Gastroesophageal sphincter (tissue), 4 donors: Measurements from ENCODE around the gene MOV10. TPM values are rescaled to one million over a fixed set of nuclear protein-coding genes. Genes with fewer than 3 reads are reported as not detected.
"Not testable (repeated sequence)": the region's sequence is repeated elsewhere in the genome, so short reads cannot be mapped to it uniquely, and the experiment has no call there.

Source experiments
- ATAC-seq: fragments of 150-250 bp; one replicate; pipeline ENCODE4 v1.9.1; 2016; ENCODE audit warnings: mild to moderate bottlenecking, moderate library complexity
- H3K27ac ChIP-seq, 4 donors: fragments of 200-600 bp; sonication (generic) in 3 of 4; 1 replicate in 3 of 4; 2 replicates in 1 of 4; pipeline ENCODE4 v1.5.1; 2016 to 2019
- H3K27me3 ChIP-seq: fragments of 200-600 bp; sonication (generic); one replicate; pipeline ENCODE4 v1.5.1; 2019
- H3K36me3 ChIP-seq, 2 donors: fragments of 200-600 bp; sonication (generic); one replicate each; pipeline ENCODE4 v1.5.1; 2019; ENCODE audit warnings: control low read depth in 1 of 2
- H3K4me1 ChIP-seq, 3 donors: fragments of 200-600 bp; sonication (generic); 1 replicate in 2 of 3; 2 replicates in 1 of 3; pipeline ENCODE4 v1.5.1; 2016 to 2019; ENCODE audit warnings: control low read depth in 2 of 3
- H3K4me3 ChIP-seq, 2 donors: fragments of 200-600 bp; sonication (generic); one replicate each; pipeline ENCODE4 v1.5.1; 2019; ENCODE audit warnings: mild to moderate bottlenecking in 1 of 2, moderate library complexity in 1 of 2
- H3K9me3 ChIP-seq, 3 donors: fragments of 200-600 bp; sonication (generic); one replicate each; pipeline ENCODE4 v1.5.1; 2017 to 2019; ENCODE audit warnings: control low read depth in 2 of 3
- EP300 ChIP-seq: sonication (generic); formaldehyde crosslinking; IDR thresholded peaks from one replicate; pipeline ENCODE4 v1.6.1; 2017; ENCODE audit warnings: antibody characterized with exemption, mild to moderate bottlenecking
- POLR2A ChIP-seq, 2 donors: fragments of 450-650 bp; IDR thresholded peaks; one replicate each; pipeline ENCODE4 v1.6.1; 2017; ENCODE audit warnings: antibody characterized with exemption in 2 of 2, mild to moderate bottlenecking in 2 of 2, moderate library complexity in 1 of 2
- POLR2AphosphoS5 ChIP-seq: sonication (generic); formaldehyde crosslinking; IDR thresholded peaks from one replicate; pipeline ENCODE4 v1.6.1; 2017; ENCODE audit warnings: antibody characterized with exemption
- WGBS, 2 donors: methylation state at CpG; one replicate each; pipeline ENCODE4 v1.1.5; 2018; ENCODE audit warnings: low coverage in 1 of 2; 5-methylcytosine and 5-hydroxymethylcytosine counted together
- total RNA-seq, 4 donors: library from RNA; depleted of rRNA; stranded (reverse); fragments of >200 nt; gene quantifications; one replicate each; pipeline ENCODE4 v1.1.0, GENCODE V29; 2016
- TF ChIP-seq, protein P1 (sequence below), 4 experiments: fragments of 200-600 bp in 2 of 4; fragments of 450-650 bp in 2 of 4; sonication (generic) in 1 of 4; IDR thresholded peaks; one replicate each; pipeline ENCODE4 v1.5.1; 2017 to 2019; ENCODE audit warnings: antibody characterized with exemption in 4 of 4, mild to moderate bottlenecking in 2 of 4, moderate library complexity in 2 of 4

Gene MOV10
- total RNA-seq, 4 donors from 2014 or later, result 13.4 to 25.3 (median 18.8) TPM

GRCh38 chr1:112723511-112723839 is 49.0 kb downstream of the MOV10 start:
- no peak for ATAC-seq
- Histone ChIP-seq H3K4me3 (no peak overlapping the region), H3K9me3 (no peaks in the 10 kb centered on the region), H3K27me3 (peaks cover 32% of the 10 kb centered on the region), H3K36me3 (no peaks in the 10 kb centered on the region), H3K27ac (no peak overlapping the region), H3K4me1 (peaks cover 0 to 20% (median 12%) of the 10 kb centered on the region in 3 donors)
- 33 to 81% methylated on average over 1 to 8 of the region's 8 CpGs for WGBS, 2 donors
- TF ChIP-seq POLR2A (IDR thresholded peaks at IDR 0.05), result no peak
- TF ChIP-seq POLR2AphosphoS5, result no peak
- TF ChIP-seq, protein P1, sequence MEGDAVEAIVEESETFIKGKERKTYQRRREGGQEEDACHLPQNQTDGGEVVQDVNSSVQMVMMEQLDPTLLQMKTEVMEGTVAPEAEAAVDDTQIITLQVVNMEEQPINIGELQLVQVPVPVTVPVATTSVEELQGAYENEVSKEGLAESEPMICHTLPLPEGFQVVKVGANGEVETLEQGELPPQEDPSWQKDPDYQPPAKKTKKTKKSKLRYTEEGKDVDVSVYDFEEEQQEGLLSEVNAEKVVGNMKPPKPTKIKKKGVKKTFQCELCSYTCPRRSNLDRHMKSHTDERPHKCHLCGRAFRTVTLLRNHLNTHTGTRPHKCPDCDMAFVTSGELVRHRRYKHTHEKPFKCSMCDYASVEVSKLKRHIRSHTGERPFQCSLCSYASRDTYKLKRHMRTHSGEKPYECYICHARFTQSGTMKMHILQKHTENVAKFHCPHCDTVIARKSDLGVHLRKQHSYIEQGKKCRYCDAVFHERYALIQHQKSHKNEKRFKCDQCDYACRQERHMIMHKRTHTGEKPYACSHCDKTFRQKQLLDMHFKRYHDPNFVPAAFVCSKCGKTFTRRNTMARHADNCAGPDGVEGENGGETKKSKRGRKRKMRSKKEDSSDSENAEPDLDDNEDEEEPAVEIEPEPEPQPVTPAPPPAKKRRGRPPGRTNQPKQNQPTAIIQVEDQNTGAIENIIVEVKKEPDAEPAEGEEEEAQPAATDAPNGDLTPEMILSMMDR (IDR thresholded peaks at IDR 0.05), result no peak
- TF ChIP-seq EP300, result no peak

- H3K27ac ChIP-seq, H3K36me3 ChIP-seq, H3K9me3 ChIP-seq, H3K4me3 ChIP-seq, ATAC-seq: not testable (repeated sequence)
- WGBS, 2 donors, result 94 to 100% methylated on average over 2 of the region's 4 CpGs
- Histone ChIP-seq H3K27me3 (peaks cover 26% of the 10 kb centered on the region), H3K4me1 (peaks cover 0 to 13% (median 5%) of the 10 kb centered on the region in 3 donors)
Observed at GRCh38 chr1:112724240-112724639, 49.8 kb downstream of the MOV10 start.

- H3K4me3 ChIP-seq, result no peak overlapping the region
- 80% methylated on average over 1 of the region's 2 CpGs; no CpG with 5 or more reads in 1 of the 2 donors for WGBS, 2 donors
- ATAC-seq, result no peak
- no peak overlapping the region for H3K27ac ChIP-seq
- H3K27me3 ChIP-seq, result peaks cover 10% of the 10 kb centered on the region
- H3K36me3 ChIP-seq, result no peaks in the 10 kb centered on the region
- H3K4me1 ChIP-seq, result peaks cover 0 to 5% (median 0%) of the 10 kb centered on the region in 3 donors
- H3K9me3 ChIP-seq, result no peaks in the 10 kb centered on the region
- TF ChIP-seq POLR2AphosphoS5 (no peak), EP300 (no peak), POLR2A (IDR thresholded peaks at IDR 0.05) (no peak)
- TF ChIP-seq, protein P1 (IDR thresholded peaks at IDR 0.05), result no peak
Observed at GRCh38 chr1:112727716-112728115, 53.3 kb downstream of the MOV10 start.

DNA sequence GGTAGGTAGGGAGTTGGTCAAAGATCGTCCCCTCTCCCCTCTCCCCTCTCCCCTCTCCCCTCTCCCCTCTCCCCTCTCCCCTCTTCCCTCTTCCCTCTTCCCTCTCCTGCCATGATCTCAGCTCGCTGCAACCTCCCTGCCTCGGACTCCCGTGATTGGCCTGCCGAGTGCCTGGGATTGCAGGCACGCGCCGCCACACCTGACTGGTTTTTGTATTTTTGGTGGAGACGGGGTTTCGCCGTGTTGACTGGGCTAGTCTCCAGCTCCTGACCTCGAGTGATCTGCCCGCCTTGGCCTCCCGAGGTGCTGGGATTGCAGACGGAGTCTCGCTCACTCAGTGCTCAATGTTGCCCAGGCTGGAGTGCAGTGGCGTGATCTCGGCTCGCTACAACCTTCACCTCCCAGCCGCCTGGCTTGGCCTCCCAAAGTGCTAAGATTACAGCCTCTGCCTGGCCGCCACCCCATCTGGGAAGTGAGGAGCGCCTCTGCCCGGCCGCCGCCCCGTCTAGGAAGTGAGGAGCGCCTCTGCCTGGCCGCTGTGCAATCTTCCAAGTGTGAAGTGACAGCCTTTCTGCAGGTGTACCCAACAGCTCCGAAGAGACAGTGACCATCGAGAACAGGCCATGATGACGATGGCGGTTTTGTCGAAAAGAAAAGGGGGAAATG is 54.0 kb downstream of the MOV10 start:
- not testable (repeated sequence) for ATAC-seq, H3K9me3 ChIP-seq
- 90 to 100% methylated on average over 2 to 5 of the region's 33 CpGs for WGBS, 2 donors

DNA sequence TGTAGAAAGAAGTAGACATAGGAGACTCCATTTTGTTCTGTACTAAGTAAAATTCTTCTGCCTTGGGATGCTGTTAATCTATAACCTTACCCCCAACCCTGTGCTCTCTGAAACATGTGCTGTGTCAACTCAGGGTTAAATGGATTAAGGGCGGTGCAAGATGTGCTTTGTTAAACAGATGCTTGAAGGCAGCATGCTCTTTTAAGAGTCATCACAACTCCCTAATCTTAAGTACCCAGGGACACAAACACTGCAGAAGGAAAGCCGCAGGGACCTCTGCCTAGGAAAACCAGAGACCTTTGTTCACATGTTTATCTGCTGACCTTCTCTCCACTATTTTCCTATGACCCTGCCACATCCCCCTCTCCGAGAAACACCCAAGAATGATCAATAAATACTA is 54.6 kb downstream of the MOV10 start:
- not testable (repeated sequence) for H3K4me1 ChIP-seq, H3K27me3 ChIP-seq, H3K36me3 ChIP-seq, H3K4me3 ChIP-seq, H3K27ac ChIP-seq, ATAC-seq, H3K9me3 ChIP-seq
- 20 to 77% methylated on average over 1 to 2 of the region's 3 CpGs for WGBS, 2 donors

More for the DNA sequence above, 54.0 kb downstream of the MOV10 start:
- not testable (repeated sequence) for H3K27ac ChIP-seq, H3K4me1 ChIP-seq, H3K27me3 ChIP-seq, H3K4me3 ChIP-seq, H3K36me3 ChIP-seq

- no peaks in the 10 kb centered on the region for H3K9me3 ChIP-seq
- WGBS, 2 donors, result 60% methylated on average over 1 of the region's 1 CpG; no CpG with 5 or more reads in 1 of the 2 donors
- H3K4me3 ChIP-seq, result no peak overlapping the region
- no peaks in the 10 kb centered on the region for H3K36me3 ChIP-seq
- no peak for TF ChIP-seq POLR2A (IDR thresholded peaks at IDR 0.05)
- TF ChIP-seq, protein P1 (IDR thresholded peaks at IDR 0.05), result no peak
- TF ChIP-seq POLR2AphosphoS5, result no peak
- TF ChIP-seq EP300, result no peak
- H3K27ac ChIP-seq, result no peak overlapping the region
- H3K4me1 ChIP-seq, result no peaks in the 10 kb centered on the region
- H3K27me3 ChIP-seq, result no peaks in the 10 kb centered on the region
- no peak for ATAC-seq
Observed at GRCh38 chr1:112729909-112730308, 55.5 kb downstream of the MOV10 start.
